Skeletal muscle satellite cell (primary cell): ENCODE data around the gene TARDBP.
"Not testable (repeated sequence)": the region's sequence is repeated elsewhere in the genome, so short reads cannot be mapped to it uniquely, and the experiment has no call there.

Experiments used
- H3K27me3 ChIP-seq: 2 replicates; pipeline ENCODE4 v1.7.0; 2013; ENCODE audit warnings: low read length; ENCODE audit not compliant: control insufficient read depth, insufficient read depth
- H3K36me3 ChIP-seq: 2 replicates; pipeline ENCODE4 v1.7.0; 2013; ENCODE audit warnings: mild to moderate bottlenecking, control low read depth, low read length; ENCODE audit not compliant: insufficient read depth
- H3K4me1 ChIP-seq: 2 replicates; pipeline ENCODE4 v1.7.0; 2013; ENCODE audit warnings: low read length; ENCODE audit not compliant: control insufficient read depth, insufficient read depth
- H3K4me2 ChIP-seq: 2 replicates; pipeline ENCODE4 v1.7.0; 2013; ENCODE audit warnings: mild to moderate bottlenecking, low read length
- H3K4me3 ChIP-seq: 2 replicates; pipeline ENCODE4 v1.7.0; 2013; ENCODE audit warnings: low read length
- H3K9ac ChIP-seq: 2 replicates; pipeline ENCODE4 v1.7.0; 2013; ENCODE audit warnings: mild to moderate bottlenecking, low read depth, low read length, moderate library complexity
- H3K9me3 ChIP-seq: replicated peaks from 2 replicates; pipeline ENCODE4 v1.7.0; 2013; ENCODE audit warnings: mild to moderate bottlenecking, control low read depth, low read length

The TARDBP gene

DNA sequence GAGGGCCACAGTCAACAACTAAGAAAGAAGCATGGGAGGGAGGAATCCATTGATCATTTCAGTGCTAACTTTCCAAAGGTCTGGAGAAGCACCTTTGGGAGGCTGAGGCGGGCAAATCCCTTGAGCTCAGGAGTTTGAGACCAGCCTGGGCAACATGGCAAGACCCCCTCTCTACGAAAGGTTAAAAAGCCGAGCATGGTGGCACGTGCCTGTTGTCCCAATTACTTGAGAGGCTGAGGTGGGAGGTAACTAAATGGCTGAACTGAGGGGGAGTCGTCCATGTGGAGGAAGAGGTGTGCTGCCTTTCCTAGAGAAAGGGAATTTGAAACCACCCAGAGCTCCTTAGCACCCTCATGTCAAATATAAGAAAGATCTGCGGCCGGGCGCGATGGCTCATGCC is 18.4 kb downstream of the TARDBP start:
- Histone ChIP-seq H3K36me3 (peaks cover 31% of the 10 kb centered on the region), H3K9ac (no peak overlapping the region), H3K4me3 (no peak overlapping the region), H3K9me3 (no peaks in the 10 kb centered on the region), H3K4me2 (no peak overlapping the region), H3K27me3 (no peaks in the 10 kb centered on the region), H3K4me1 (no peaks in the 10 kb centered on the region)

DNA sequence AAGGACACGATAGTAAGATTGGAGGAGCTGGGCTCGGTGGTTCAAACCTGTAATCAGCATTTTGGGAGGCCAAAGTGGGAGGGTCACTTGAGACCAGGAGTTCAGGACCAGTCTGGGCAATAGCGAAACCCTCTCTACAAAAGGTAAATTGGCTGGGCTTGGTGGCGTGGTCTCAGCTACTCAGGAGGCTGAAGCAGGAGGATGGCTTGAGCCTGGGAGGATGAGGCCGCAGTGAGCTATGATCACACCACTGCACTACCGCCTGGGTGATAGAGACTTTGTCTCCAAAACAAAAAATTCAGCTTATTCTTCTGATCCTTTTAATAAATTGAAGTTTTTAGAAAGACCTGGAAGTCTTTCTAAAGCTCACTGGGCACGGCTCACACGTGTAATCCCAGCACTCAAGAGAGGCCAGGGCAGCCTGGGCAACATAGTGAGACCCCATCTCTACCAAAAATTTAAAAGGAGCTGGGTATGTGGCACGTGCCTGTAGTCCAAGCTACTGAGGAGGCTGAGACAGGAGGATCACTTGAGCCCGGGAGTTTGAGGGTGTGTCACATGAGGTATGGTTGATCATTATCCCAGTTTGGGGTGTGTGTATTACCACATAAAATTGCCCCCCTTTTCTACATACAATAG is 19.3 kb downstream of the TARDBP start:
- Histone ChIP-seq H3K36me3 (peaks cover 23% of the 10 kb centered on the region), H3K4me3 (no peak overlapping the region), H3K4me2 (no peak overlapping the region), H3K9me3 (no peaks in the 10 kb centered on the region), H3K4me1 (no peaks in the 10 kb centered on the region), H3K9ac (no peak overlapping the region), H3K27me3 (no peaks in the 10 kb centered on the region)

DNA sequence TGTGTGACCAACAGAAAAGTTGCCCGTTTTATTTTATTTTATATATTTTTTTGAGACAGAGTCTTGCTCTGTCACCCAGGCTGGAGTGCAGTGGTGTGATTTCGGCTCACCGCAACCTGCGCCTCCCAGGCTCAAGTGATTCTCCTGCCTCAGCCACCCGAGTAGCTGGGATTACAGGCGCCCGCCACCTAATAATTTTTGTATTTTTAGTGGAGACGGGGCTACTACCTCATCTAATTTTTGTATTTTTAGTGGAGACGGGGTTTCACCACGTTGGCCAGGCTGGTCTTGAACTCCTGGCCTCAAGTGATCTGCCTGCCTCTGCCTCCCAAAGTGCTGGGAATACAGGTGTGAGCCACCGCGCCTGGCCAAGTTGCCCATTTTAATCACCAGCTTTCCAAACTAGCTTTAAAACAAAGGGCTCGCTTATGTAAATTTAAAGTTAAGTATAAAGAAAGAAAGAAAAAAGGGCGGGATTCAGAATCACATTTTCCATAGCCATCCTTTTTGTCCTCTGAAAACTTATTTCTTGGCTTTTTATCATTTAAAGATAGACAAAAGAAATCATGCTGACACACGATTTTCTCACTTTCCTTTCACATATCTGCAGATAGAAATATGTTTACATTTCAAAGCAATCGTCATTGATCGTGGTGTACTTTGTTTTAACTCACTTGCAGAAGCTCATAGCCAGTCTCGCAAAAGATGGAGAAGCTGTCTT is 24.7 kb downstream of the TARDBP start:
- not testable (repeated sequence) for H3K4me1 ChIP-seq, H3K36me3 ChIP-seq, H3K4me3 ChIP-seq, H3K9me3 ChIP-seq, H3K4me2 ChIP-seq, H3K9ac ChIP-seq
- H3K27me3 ChIP-seq: peaks cover 10% of the 10 kb centered on the region

DNA sequence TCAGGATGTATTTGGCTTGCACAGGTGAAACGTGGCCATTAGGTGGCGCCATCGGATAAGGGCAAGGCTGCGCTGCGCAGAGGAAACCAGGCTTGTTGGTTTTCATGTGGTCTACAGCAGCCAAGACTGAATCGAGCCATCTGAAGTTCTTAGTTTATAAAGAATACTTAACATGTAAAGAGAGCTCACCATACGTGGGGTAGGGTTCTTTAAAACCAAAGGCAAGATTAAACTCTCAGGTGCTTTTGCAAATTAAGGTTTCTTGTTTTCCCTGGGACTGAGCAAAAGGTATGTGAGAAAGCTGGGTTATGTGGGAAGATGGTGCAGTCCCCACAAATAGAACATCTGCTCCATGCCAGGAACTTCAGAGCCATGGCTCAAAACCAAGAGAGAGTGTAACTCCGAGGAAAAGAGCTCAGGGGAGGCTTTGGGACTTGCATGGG is 25.3 kb downstream of the TARDBP start:
- Histone ChIP-seq H3K27me3 (peaks cover 10% of the 10 kb centered on the region), H3K4me1 (no peaks in the 10 kb centered on the region), H3K4me2 (no peak overlapping the region), H3K9me3 (no peaks in the 10 kb centered on the region), H3K9ac (no peak overlapping the region), H3K36me3 (no peaks in the 10 kb centered on the region), H3K4me3 (no peak overlapping the region)

- Histone ChIP-seq H3K9ac (no peak overlapping the region), H3K36me3 (no peaks in the 10 kb centered on the region), H3K9me3 (no peaks in the 10 kb centered on the region), H3K4me1 (no peaks in the 10 kb centered on the region), H3K4me3 (no peak overlapping the region), H3K27me3 (peaks cover 10% of the 10 kb centered on the region), H3K4me2 (no peak overlapping the region)
These were observed 27.1 kb downstream of the TARDBP start for GRCh38 chr1:11039351-11040104.

GRCh38 chr1:11040105-11040429 is 27.6 kb downstream of the TARDBP start:
- H3K9ac ChIP-seq, H3K4me2 ChIP-seq, H3K36me3 ChIP-seq, H3K4me3 ChIP-seq, H3K9me3 ChIP-seq, H3K4me1 ChIP-seq: not testable (repeated sequence)
- H3K27me3 ChIP-seq: peaks cover 10% of the 10 kb centered on the region

DNA sequence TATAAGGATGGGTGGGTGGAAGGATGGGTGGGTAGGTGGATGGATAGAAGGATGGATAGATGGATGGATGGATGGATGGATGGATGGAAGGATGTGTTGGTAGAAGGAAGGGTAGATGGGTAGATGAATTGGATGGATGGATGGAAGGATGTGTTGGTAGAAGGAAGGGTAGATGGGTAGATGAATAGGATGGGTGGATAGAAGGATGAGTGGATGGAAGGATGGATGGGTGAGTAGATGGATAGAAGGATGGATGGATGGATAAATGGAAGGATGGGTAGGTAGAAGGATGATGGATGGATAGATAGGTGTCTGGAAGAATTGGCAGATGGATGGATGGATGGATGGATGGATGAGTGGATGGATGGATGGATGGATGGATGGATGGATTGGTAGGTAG is 28.6 kb downstream of the TARDBP start:
- no peaks in the 10 kb centered on the region for H3K36me3 ChIP-seq
- H3K4me1 ChIP-seq: no peaks in the 10 kb centered on the region
- no peak overlapping the region for H3K4me3 ChIP-seq
- peaks cover 10% of the 10 kb centered on the region for H3K27me3 ChIP-seq
- H3K9ac ChIP-seq: no peak overlapping the region
- H3K4me2 ChIP-seq: no peak overlapping the region
- H3K9me3 ChIP-seq: no peaks in the 10 kb centered on the region

GRCh38 chr1:11042065-11042464 is 29.6 kb downstream of the TARDBP start:
- peaks cover 10% of the 10 kb centered on the region for H3K27me3 ChIP-seq
- H3K9me3 ChIP-seq: no peaks in the 10 kb centered on the region
- H3K4me3 ChIP-seq: no peak overlapping the region
- H3K36me3 ChIP-seq: no peaks in the 10 kb centered on the region
- no peaks in the 10 kb centered on the region for H3K4me1 ChIP-seq
- no peak overlapping the region for H3K4me2 ChIP-seq
- H3K9ac ChIP-seq: no peak overlapping the region

DNA sequence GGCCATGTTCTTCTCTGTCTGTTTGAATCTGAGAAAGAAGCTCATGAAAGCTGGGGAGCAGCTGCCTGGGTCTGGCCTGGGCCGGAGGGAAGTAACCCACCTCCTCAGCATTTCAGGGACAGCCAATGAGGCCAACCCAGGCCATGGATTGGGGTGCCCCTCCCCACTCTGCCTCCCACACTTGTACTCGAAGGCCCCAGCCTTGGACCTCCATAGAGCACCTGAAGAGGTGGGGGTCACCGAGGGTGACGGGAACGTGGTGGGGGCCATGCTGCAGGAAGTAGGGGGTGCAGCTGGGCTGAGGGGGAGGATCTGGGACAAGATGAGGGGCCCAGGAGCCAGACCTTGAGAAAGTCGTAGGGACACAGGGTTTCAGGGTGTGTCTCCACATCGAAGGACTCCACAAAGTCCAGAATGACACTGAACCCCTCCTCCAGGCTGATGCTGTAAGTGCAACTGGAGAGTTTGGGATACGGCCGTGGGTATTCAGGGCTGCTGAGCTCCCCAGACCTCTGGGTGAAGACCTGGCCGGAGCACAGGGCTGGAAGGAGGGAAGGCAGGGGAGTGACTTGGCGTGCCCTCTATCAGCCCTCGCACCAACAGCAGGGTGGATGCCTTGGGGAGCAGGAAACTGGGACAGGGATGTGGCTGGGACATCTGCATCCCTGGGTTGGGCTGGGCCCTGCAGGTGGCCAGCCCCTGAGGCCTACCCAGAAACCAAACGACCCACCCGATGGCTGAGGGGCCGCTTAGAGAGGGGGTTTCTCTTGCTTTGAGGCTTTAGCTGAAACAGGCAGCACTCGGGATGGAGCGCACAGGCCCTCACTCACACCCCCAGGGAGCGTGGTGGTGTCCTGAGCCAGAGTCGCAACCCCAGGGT is 30.8 kb downstream of the TARDBP start:
- Histone ChIP-seq H3K4me1 (no peaks in the 10 kb centered on the region), H3K9ac (no peak overlapping the region), H3K4me3 (no peak overlapping the region), H3K9me3 (no peaks in the 10 kb centered on the region), H3K27me3 (peaks cover 9% of the 10 kb centered on the region), H3K4me2 (no peak overlapping the region), H3K36me3 (no peaks in the 10 kb centered on the region)

DNA sequence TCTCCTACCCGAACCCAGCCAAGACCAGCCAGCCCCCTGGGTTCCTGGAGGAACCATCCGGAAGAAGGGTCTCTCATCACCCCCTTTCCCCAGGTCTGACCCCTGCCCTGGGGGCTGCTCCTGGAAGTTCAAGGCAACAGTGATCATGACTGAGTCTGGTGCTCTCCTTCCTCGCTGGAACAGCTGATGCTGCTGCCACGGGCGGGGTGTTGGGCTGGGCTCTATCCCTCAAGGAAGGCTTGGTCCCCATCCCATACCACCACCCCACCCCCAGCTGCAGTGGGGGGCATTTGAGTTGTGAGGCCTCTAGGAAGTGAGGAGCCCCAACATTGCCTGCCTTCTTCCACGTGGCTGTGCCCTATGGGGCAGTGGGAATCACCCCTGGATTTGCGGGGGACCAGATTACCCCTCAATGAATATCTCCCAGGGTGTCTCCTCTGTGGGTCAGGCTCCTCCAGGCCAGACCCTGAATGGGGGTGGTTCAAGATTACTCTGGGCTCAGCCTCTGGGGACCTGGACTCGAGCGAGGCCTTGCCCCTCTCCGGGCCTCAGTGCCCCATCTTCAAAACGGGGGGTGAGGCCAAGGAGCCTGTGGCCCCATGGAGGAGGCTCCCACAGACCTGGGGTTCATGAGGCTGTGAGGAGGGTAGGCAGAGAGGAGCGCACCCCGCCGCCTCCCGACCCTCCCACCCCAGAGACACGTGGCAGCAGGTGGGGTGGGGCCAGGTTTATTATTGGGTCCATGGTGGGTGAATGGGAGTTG is 31.8 kb downstream of the TARDBP start:
- Histone ChIP-seq H3K4me3 (no peak overlapping the region), H3K9ac (no peak overlapping the region), H3K4me1 (no peaks in the 10 kb centered on the region), H3K9me3 (no peaks in the 10 kb centered on the region), H3K4me2 (no peak overlapping the region), H3K27me3 (no peaks in the 10 kb centered on the region), H3K36me3 (no peaks in the 10 kb centered on the region)
